Mesodermal cell (in vitro differentiated cells): ENCODE measurements around the gene LTBP4.

Experiments
- H3K27ac ChIP-seq: 2 replicates; pipeline ENCODE4 v1.7.0; 2013; ENCODE audit warnings: mild to moderate bottlenecking, low read depth, low read length, moderate library complexity; ENCODE audit not compliant: severe bottlenecking
- H3K36me3 ChIP-seq: 2 replicates; pipeline ENCODE4 v1.7.1; 2013; ENCODE audit warnings: mild to moderate bottlenecking, low read length, moderate library complexity; ENCODE audit not compliant: control insufficient read depth, insufficient read depth
- H3K4me1 ChIP-seq: one replicate; pipeline ENCODE4 v1.7.1; 2013; ENCODE audit warnings: mild to moderate bottlenecking, low read length; ENCODE audit not compliant: insufficient read depth, control insufficient read depth, poor library complexity, severe bottlenecking
- H3K4me3 ChIP-seq: 2 replicates; pipeline ENCODE4 v1.7.0; 2013; ENCODE audit warnings: low read length, control low read depth, mild to moderate bottlenecking; ENCODE audit not compliant: insufficient read depth, poor library complexity, severe bottlenecking; ENCODE audit errors: extremely low read depth
- H3K9me3 ChIP-seq: 2 replicates; pipeline ENCODE4 v1.7.1; 2013; ENCODE audit warnings: mild to moderate bottlenecking, low read length, moderate library complexity; ENCODE audit not compliant: control insufficient read depth
- WGBS, 2 experiments: methylation state at CpG; one replicate each; pipeline ENCODE4 v1.1.5; 2013; ENCODE audit warnings: missing lambda C conversion rate in 2 of 2; ENCODE audit not compliant: insufficient coverage in 2 of 2; 5-methylcytosine and 5-hydroxymethylcytosine counted together

Gene LTBP4

DNA sequence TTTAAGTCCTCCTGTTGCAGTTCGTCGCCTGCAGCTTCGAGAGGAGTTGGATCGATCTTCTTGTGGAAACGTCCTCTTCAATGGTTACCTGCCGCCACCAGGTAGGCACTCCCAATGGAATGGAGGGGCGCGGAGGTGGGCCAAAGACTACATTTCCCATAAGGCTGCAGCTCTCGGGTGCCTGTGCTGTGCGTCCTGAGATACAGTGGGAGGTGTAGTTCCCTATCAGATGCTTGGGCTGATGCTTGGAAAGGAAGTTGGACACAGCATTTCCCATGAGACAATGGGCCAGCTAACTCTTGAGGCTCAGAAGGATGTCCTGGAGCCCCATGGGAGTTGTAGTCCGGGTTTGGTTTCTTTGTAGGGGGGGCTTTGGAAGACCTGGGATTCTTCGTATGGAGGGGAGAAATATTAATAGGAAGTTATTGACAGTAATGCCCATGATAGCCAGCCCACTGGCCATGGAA is 22.7 kb upstream of the LTBP4 start:
- WGBS, 2 experiments: 82 to 88% methylated on average over 12 of the region's 12 CpGs
- Histone ChIP-seq H3K4me3 (no peak overlapping the region), H3K27ac (no peak overlapping the region), H3K9me3 (no peaks in the 10 kb centered on the region), H3K36me3 (peaks cover 52% of the 10 kb centered on the region), H3K4me1 (peaks cover 8% of the 10 kb centered on the region)

DNA sequence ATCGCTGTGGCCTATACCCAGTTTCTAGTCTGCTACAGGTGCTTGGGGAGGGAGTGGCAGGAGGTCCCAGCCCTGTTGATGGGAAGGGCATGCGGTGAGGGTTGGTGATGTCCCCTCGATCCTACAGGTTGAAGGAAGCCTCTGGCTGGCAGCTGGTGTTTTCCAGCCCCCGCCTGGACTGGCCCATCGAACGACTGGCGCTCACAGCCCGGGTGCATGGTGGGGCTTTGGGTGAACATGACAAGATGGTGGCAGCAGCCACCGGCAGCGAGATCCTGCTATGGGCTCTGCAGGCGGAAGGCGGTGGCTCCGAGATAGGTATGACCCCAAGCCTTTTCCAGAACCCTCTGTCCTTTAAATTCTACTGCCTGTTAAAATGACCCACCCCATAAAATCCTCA is 20.6 kb upstream of the LTBP4 start:
- no peak overlapping the region for H3K4me3 ChIP-seq

DNA sequence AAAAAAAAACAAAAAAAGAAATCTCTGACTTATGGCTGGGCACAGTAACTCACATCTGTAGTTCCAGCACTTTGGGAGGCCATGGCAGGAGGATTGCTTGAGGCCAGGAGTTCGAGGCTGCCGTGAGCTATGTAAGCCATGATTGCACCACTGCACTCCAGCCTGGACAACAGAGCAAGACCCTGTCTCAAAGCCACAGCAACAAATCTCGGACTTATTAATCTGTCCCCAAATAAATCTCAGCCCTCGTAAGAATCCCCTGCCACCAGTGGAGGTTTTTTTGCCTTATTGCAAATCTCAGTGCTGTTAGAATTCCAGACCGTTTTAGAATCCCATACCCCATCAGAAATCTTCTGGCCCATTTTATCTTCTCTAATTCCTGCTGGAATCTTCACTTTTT is 19.6 kb upstream of the LTBP4 start:
- peaks cover 73% of the 10 kb centered on the region for H3K36me3 ChIP-seq
- no peaks in the 10 kb centered on the region for H3K9me3 ChIP-seq
- no peak overlapping the region for H3K4me3 ChIP-seq
- WGBS, 2 experiments: 94 to 98% methylated on average over 4 to 5 of the region's 5 CpGs
- no peak overlapping the region for H3K27ac ChIP-seq
- H3K4me1 ChIP-seq: peaks cover 9% of the 10 kb centered on the region

More for the DNA sequence above, 20.6 kb upstream of the LTBP4 start:
- peaks cover 67% of the 10 kb centered on the region for H3K36me3 ChIP-seq
- no peaks in the 10 kb centered on the region for H3K9me3 ChIP-seq
- H3K4me1 ChIP-seq: peaks cover 10% of the 10 kb centered on the region
- no peak overlapping the region for H3K27ac ChIP-seq
- 93 to 97% methylated on average over 10 to 13 of the region's 13 CpGs for WGBS, 2 experiments

DNA sequence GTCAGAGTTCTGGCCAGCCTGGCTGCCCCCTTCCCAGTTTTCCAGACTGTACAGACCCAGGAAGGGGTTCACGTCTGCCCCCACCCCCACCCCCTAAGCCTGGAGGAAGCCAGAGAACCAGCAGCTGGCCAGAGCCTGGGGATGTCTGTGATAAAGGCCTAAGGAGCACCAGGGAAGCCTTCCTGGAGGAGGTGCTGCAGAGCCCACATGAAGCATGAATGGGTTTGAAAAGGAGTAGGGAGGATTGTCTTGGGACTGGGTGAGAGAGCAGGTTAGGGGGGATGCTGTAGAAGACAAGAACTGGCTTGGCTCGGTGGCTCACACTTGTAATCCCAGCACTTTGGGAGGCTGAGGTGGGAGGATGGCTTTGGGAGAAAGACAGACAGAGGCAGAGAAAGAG is 18.7 kb upstream of the LTBP4 start:
- WGBS, 2 experiments: 90 to 100% methylated on average over 1 of the region's 2 CpGs
- H3K27ac ChIP-seq: no peak overlapping the region
- H3K9me3 ChIP-seq: no peaks in the 10 kb centered on the region
- H3K4me3 ChIP-seq: no peak overlapping the region
- peaks cover 7% of the 10 kb centered on the region for H3K4me1 ChIP-seq
- H3K36me3 ChIP-seq: peaks cover 83% of the 10 kb centered on the region

DNA sequence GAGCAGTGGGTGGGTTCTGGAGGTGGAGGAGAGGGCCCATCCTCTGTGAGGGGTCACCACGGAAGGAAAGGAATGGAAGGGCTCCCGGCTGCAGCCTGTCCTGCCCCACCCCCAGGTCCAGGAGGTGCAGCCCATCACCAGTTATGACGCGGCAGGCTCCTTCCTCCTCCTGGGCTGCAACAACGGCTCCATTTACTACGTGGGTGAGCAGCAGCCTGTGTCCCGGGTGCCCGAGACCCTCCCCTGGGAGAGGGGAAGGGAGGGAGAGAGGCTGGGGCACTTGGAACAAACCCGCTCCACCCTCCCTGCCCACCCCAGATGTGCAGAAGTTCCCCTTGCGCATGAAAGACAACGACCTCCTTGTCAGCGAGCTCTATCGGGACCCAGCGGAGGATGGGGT is 17.9 kb upstream of the LTBP4 start:
- Histone ChIP-seq H3K4me1 (peaks cover 11% of the 10 kb centered on the region), H3K9me3 (no peaks in the 10 kb centered on the region), H3K36me3 (peaks cover 84% of the 10 kb centered on the region), H3K27ac (no peak overlapping the region), H3K4me3 (no peak overlapping the region)
- WGBS, 2 experiments: 92 to 100% methylated on average over 2 of the region's 14 CpGs

DNA sequence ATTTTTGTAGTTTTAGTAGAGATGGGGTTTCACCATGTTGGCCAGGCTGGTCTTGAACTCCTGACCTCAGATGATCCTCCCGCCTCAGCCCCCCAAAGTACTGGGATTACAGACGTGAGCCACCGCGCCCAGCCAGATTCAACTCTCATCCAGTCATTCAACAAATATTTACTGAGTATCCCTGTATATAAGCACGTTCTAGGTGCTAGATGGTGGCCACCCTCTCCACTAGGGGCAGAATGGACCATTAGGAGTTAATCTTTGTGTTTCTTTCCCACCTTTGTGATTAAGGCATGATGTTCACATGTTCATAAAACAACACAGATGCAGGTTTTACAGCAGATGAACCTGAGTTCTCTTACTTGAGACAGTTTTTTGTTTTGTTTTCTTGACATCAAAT is 17.2 kb upstream of the LTBP4 start:
- Histone ChIP-seq H3K36me3 (peaks cover 79% of the 10 kb centered on the region), H3K27ac (no peak overlapping the region), H3K4me3 (no peak overlapping the region), H3K4me1 (peaks cover 14% of the 10 kb centered on the region), H3K9me3 (no peaks in the 10 kb centered on the region)
- WGBS, 2 experiments: 96% methylated on average over 4 of the region's 5 CpGs; no CpG with 5 or more reads in 1 of the 2 experiments

DNA sequence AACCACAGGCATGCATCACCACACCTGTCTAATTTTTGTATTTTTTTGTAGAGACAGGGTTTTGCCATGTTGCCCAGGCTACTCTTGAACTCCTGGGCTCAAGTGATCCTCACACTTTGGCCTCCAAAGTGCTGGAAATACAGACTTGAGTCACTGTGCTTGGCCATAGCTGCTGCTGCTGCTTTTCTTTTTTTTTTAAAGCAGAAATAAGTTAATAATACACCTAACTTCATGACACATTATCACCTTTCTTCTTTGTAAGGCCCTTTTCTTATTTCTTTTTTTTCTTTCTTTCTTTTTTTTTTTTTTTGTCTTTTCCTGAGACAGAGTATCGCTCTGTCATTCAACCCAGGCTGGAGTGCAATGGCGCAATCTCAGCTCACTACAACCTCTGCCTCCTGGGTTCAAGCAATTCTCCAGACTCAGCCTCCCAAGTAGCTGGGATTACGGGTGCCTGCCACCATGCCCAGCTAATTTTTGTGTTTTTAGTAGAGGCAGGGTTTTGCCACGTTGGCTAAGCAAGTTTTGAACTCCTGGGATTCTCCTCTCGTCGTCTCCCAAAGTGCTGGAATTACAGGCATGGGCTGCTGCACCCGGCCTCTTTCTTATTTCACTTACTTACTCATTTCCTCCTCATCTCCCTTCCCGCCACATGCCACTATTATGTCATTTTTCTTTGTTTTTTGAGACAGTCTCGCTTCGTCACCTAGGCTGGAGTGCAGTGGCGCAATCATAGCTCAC is 15.8 kb upstream of the LTBP4 start:
- no peaks in the 10 kb centered on the region for H3K9me3 ChIP-seq
- no peak overlapping the region for H3K27ac ChIP-seq
- peaks cover 75% of the 10 kb centered on the region for H3K36me3 ChIP-seq
- no peak overlapping the region for H3K4me3 ChIP-seq
- 92 to 94% methylated on average over 6 to 9 of the region's 11 CpGs for WGBS, 2 experiments
- peaks cover 14% of the 10 kb centered on the region for H3K4me1 ChIP-seq

DNA sequence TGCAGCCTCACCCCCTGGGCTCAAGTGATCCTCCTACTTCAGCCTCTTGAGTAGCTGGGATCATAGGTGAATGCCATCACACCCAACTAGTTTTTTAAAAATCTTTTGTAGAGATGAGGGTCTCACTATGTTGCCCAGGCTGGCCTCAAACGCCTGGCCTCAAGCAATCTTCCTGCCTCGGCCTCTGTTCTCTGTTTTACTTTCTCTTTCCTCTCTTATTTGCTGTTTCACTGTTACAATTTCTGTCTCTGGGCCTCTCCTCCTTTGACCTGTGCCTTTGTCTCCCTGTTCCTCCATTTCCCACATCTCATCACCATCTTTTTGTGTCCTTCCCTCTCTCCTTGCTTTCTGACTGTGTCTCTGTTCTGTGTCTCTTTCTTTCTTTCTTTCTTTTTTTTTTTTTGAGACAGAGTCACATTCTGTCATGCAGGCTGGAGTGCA is 15.2 kb upstream of the LTBP4 start:
- Histone ChIP-seq H3K36me3 (peaks cover 72% of the 10 kb centered on the region), H3K27ac (no peak overlapping the region)
- WGBS, 2 experiments: 96 to 100% methylated on average over 2 of the region's 2 CpGs

DNA sequence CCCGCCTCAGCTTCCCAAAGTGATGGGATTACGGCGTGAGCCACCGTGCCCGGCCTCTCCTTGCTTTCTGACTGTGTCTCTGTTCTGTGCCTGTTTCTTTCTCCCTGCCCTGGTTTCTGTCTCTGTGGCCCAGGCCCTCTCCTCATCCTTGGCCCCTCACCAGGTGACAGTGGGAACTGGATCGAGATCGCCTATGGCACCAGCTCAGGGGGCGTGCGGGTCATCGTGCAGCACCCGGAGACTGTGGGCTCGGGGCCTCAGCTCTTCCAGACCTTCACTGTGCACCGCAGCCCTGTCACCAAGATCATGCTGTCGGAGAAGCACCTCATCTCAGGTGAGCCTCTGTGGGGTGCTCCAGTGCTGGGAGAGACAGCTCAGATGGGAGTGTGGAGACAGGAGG is 14.6 kb upstream of the LTBP4 start:
- H3K36me3 ChIP-seq: peaks cover 71% of the 10 kb centered on the region
- 96 to 98% methylated on average over 14 of the region's 14 CpGs for WGBS, 2 experiments
- no peaks in the 10 kb centered on the region for H3K9me3 ChIP-seq
- H3K27ac ChIP-seq: no peak overlapping the region
- peaks cover 14% of the 10 kb centered on the region for H3K4me1 ChIP-seq
- no peak overlapping the region for H3K4me3 ChIP-seq

More for the DNA sequence above, 15.2 kb upstream of the LTBP4 start:
- H3K9me3 ChIP-seq: no peaks in the 10 kb centered on the region
- H3K4me3 ChIP-seq: no peak overlapping the region
- H3K4me1 ChIP-seq: peaks cover 14% of the 10 kb centered on the region

DNA sequence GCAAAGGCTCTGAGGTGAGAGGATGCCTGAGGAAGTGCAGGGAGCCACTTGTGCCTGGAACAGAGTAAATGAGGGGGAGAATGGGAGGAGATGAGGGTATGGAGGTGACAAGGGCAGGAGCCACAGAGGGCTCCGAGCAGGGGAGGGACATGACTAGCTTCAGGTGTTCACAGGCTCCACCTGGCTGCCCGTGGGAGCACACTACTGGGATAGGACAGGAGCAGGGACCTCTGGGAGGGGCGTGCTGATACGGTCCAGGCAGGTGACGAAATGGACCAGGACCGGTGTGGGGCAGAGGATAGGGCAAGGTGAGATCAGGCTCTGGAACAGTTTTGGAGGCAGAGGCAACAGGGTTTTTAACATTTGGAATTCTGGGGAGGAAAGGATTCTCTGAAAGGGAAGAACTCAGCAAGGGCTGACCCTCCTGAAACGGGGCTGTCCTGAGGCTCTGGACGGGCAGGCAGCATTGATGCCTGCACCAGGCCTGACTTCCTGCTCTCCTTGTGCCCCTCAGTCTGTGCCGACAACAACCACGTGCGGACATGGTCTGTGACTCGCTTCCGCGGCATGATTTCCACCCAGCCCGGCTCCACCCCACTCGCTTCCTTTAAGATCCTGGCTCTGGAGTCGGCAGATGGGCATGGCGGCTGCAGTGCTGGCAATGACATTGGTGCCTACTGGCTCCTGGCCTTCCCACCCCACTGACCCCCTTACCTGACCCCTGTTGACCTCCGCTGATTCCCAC is 12.9 kb upstream of the LTBP4 start:
- peaks cover 54% of the 10 kb centered on the region for H3K36me3 ChIP-seq
- H3K27ac ChIP-seq: no peak overlapping the region
- H3K4me3 ChIP-seq: no peak overlapping the region
- H3K4me1 ChIP-seq: peaks cover 14% of the 10 kb centered on the region
- 89 to 91% methylated on average over 18 to 19 of the region's 19 CpGs for WGBS, 2 experiments
- H3K9me3 ChIP-seq: no peaks in the 10 kb centered on the region
